Renal cortex interstitium (tissue), 11 donors: ENCODE data around the gene NTN4. TPM values are rescaled to one million over a fixed set of nuclear protein-coding genes. Genes with fewer than 3 reads are reported as not detected.
"Not testable (repeated sequence)": the region's sequence is repeated elsewhere in the genome, so short reads cannot be mapped to it uniquely, and the experiment has no call there.

Experiments
- DNase-seq, 11 donors: peaks; one replicate each; pipeline ENCODE4 v3.0.0-alpha.2; 2013; ENCODE audit warnings: low read depth in 9 of 11, low spot score in 4 of 11; ENCODE audit errors: extremely low read depth in 1 of 11
- polyA plus RNA-seq, 3 donors: library from polyadenylated mRNA; unstranded; fragments of 120-200 nt; gene quantifications; one replicate each; pipeline ENCODE4 v1.2.1, GENCODE V29; 2013; ENCODE audit not compliant: insufficient read length in 3 of 3

The NTN4 gene
- polyA plus RNA-seq, 3 donors, result 84.1 to 119 (median 98.6) TPM

GRCh38 chr12:95805864-95806671 lies 15.5 kb upstream of the NTN4 start:
- DNase-seq, result no peak

GRCh38 chr12:95804291-95804690 lies 13.7 kb upstream of the NTN4 start:
- no peak for DNase-seq

- DNase-seq, result no peak
These were observed 13.3 kb upstream of the NTN4 start for GRCh38 chr12:95803817-95804216.

- peak in 8 of 11 donors; percentile 13 to 69 (median 30) for DNase-seq
These were observed 12.1 kb upstream of the NTN4 start for GRCh38 chr12:95802482-95803270.

GRCh38 chr12:95796982-95797289 lies 6.4 kb upstream of the NTN4 start:
- DNase-seq, result no peak

- no peak for DNase-seq
These were observed 5.8 kb upstream of the NTN4 start for GRCh38 chr12:95796225-95796981.

GRCh38 chr12:95790917-95791849 lies 619 bp upstream of the NTN4 start:
- peak in 6 of 11 donors; percentile 14 to 32 (median 22) for DNase-seq

- DNase-seq, result peak in 5 of 11 donors; percentile 12 to 31 (median 17)
These were observed 1.2 kb downstream of the NTN4 start for GRCh38 chr12:95789126-95790032.

- DNase-seq, result no peak
These were observed 1.9 kb downstream of the NTN4 start for GRCh38 chr12:95788637-95789036.

GRCh38 chr12:95787274-95787818 lies 3.2 kb downstream of the NTN4 start:
- no peak for DNase-seq

- DNase-seq, result no peak
These were observed 5.6 kb downstream of the NTN4 start for GRCh38 chr12:95784915-95785314.

- no peak for DNase-seq
These were observed 6.3 kb downstream of the NTN4 start for GRCh38 chr12:95784286-95784685.

GRCh38 chr12:95775466-95775865 lies 15.1 kb downstream of the NTN4 start:
- not testable (repeated sequence) for DNase-seq

GRCh38 chr12:95774311-95775045 lies 16.1 kb downstream of the NTN4 start:
- DNase-seq, result no peak

- no peak for DNase-seq
These were observed 17.2 kb downstream of the NTN4 start for GRCh38 chr12:95773320-95773719.

GRCh38 chr12:95767703-95768102 lies 22.9 kb downstream of the NTN4 start:
- no peak for DNase-seq
